Keratinocyte (primary cell): Measurements from ENCODE around the gene RASGRF2. TPM values are rescaled to one million over a fixed set of nuclear protein-coding genes. Genes with fewer than 3 reads are reported as not detected.

ENCODE experiments used
- DNase-seq: peaks from one replicate; pipeline ENCODE4 v3.0.0-alpha.2; 2011; ENCODE audit warnings: low read depth, missing footprints, low spot score
- FAIRE-seq: peaks from 2 replicates; lab custom pipeline; 2011; peaks lifted over from hg19 to GRCh38; lab: Jason Lieb, UNC
- H2AFZ ChIP-seq: 2 replicates; pipeline ENCODE4 v1.6.0; 2012; ENCODE audit warnings: low read length, control low read depth, inconsistent platforms; ENCODE audit not compliant: control insufficient read depth
- H3K27ac ChIP-seq: 2 replicates; pipeline ENCODE4 v1.5.1; 2011; ENCODE audit warnings: low read length; ENCODE audit not compliant: control insufficient read depth, insufficient read depth
- H3K27me3 ChIP-seq: 3 replicates; pipeline ENCODE4 v1.6.0; 2011; ENCODE audit warnings: low read length; ENCODE audit not compliant: control insufficient read depth, insufficient read depth; ENCODE audit errors: extremely low read depth
- H3K36me3 ChIP-seq, 2 experiments: 2 replicates in 1 of 2; 3 replicates in 1 of 2; pipeline ENCODE4 v1.5.1; 2011; ENCODE audit warnings: low read length in 2 of 2, mild to moderate bottlenecking in 1 of 2; ENCODE audit not compliant: control insufficient read depth in 2 of 2, insufficient read depth in 2 of 2; ENCODE audit errors: extremely low read depth in 1 of 2
- H3K4me1 ChIP-seq: 3 replicates; pipeline ENCODE4 v1.5.1; 2011; ENCODE audit warnings: low read length; ENCODE audit not compliant: control insufficient read depth, insufficient read depth; ENCODE audit errors: extremely low read depth
- H3K4me2 ChIP-seq: 3 replicates; pipeline ENCODE4 v1.6.0; 2011; ENCODE audit warnings: low read depth, low read length; ENCODE audit not compliant: control insufficient read depth, insufficient read depth; ENCODE audit errors: extremely low read depth
- H3K4me3 ChIP-seq, 3 experiments: fragments of 200-600 bp in 1 of 3; sonication (generic) in 1 of 3; 2 replicates in 2 of 3; 3 replicates in 1 of 3; pipeline ENCODE4 v1.5.1; 2011 to 2016; ENCODE audit warnings: low read length in 3 of 3, mild to moderate bottlenecking in 3 of 3, control low read depth in 2 of 3, inconsistent platforms in 1 of 3, low read depth in 1 of 3, mixed read lengths in 1 of 3, mixed run types in 1 of 3, moderate library complexity in 1 of 3; ENCODE audit not compliant: control insufficient read depth in 2 of 3, insufficient read depth in 2 of 3; ENCODE audit errors: extremely low read depth in 1 of 3
- H3K79me2 ChIP-seq: 2 replicates; pipeline ENCODE4 v1.6.0; 2012; ENCODE audit warnings: low read length; ENCODE audit not compliant: control insufficient read depth, insufficient read depth
- H3K9ac ChIP-seq: 3 replicates; pipeline ENCODE4 v1.6.0; 2011; ENCODE audit warnings: low read length; ENCODE audit not compliant: control insufficient read depth, insufficient read depth; ENCODE audit errors: extremely low read depth
- H3K9me1 ChIP-seq: 3 replicates; pipeline ENCODE4 v1.6.0; 2011; ENCODE audit warnings: low read length; ENCODE audit not compliant: control insufficient read depth, insufficient read depth; ENCODE audit errors: extremely low read depth
- H3K9me3 ChIP-seq: 2 replicates; pipeline ENCODE4 v1.5.1; 2012; ENCODE audit warnings: low read depth, low read length; ENCODE audit not compliant: control insufficient read depth
- H4K20me1 ChIP-seq: 3 replicates; pipeline ENCODE4 v1.6.0; 2011; ENCODE audit warnings: low read length; ENCODE audit not compliant: control insufficient read depth, insufficient read depth; ENCODE audit errors: extremely low read depth
- EZH2 ChIP-seq: IDR thresholded peaks from one replicate; pipeline ENCODE4 v1.6.1; 2012; ENCODE audit warnings: inconsistent platforms, mild to moderate bottlenecking, low read length, moderate library complexity
- dilution Hi-C: fragments of 300-500 bp; cut with MboI; formaldehyde crosslinking; loops from one replicate; pipeline ENCODE4 v1.7.0; 2020; ENCODE audit warnings: low sequenced_read_pairs; ENCODE audit not compliant: extremely low pct_ligation_motif_present
- polyA plus RNA-seq, 5 experiments: library from polyadenylated mRNA; depleted of rRNA in 3 of 5; stranded (reverse) in 3 of 5; stranded (forward) in 1 of 5; unstranded in 1 of 5; fragments of >200 nt; gene quantifications; 1 replicate in 1 of 5; 2 replicates in 3 of 5; 3 replicates in 1 of 5; pipeline versions ENCODE4 v1.2.1 to v1.2.3, GENCODE V29; 2011 to 2012; ENCODE audit warnings: missing spikeins in 2 of 5, low read depth in 1 of 5, low replicate concordance in 1 of 5
- TF ChIP-seq, protein P1 (sequence below), 3 experiments: IDR thresholded peaks in 1 of 3; conservative IDR thresholded peaks in 1 of 3; optimal IDR thresholded peaks in 1 of 3; 2 replicates in 2 of 3; 3 replicates in 1 of 3; pipeline versions ENCODE3 to v1.5.1; 2011; ENCODE audit warnings: low read length in 3 of 3, mild to moderate bottlenecking in 3 of 3, moderate library complexity in 2 of 3, control low read depth in 1 of 3, inconsistent platforms in 1 of 3; ENCODE audit not compliant: insufficient read depth in 2 of 3; ENCODE audit errors: extremely low read depth in 1 of 3

The RASGRF2 gene
- polyA plus RNA-seq, 1 donor (not counting 4 experiments of a cell fraction or from before 2014, with no cell fraction given), result 0.03 TPM

GRCh38 chr5:80930940-80931339 is 29.2 kb upstream of the RASGRF2 start:
- dilution Hi-C loops, result no loop called here
- H3K27ac ChIP-seq, result no peak overlapping the region
- H2AFZ ChIP-seq, result no peak overlapping the region
- no peaks in the 10 kb centered on the region for H3K79me2 ChIP-seq
- DNase-seq (no peak), FAIRE-seq (no peak)
- H3K4me1 ChIP-seq, result no peaks in the 10 kb centered on the region
- no peak overlapping the region for H3K9ac ChIP-seq
- H3K4me2 ChIP-seq, result no peak overlapping the region
- no peaks in the 10 kb centered on the region for H4K20me1 ChIP-seq
- no peaks in the 10 kb centered on the region for H3K27me3 ChIP-seq
- no peak overlapping the region for H3K4me3 ChIP-seq
- no peaks in the 10 kb centered on the region for H3K9me3 ChIP-seq
- no peak for TF ChIP-seq EZH2
- H3K9me1 ChIP-seq, result no peaks in the 10 kb centered on the region
- H3K36me3 ChIP-seq, result no peaks in the 10 kb centered on the region

DNA sequence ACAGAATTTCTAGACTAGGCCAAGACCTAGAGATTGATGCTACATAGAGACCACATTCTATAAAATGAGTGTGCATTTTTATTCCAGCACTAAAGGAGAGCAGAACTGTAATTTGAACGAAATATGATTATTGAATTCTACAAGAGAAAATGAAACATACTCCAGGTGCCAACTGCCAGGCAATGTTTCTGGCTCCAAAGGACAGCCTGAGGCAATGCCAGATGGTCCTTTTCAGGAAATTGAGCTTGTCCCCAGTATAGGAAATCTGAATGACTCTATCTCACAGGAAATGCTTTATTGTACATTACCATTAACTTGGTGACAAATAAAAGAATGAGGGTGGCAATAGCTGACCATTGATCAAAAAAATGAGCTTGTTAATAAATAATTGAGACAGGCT is 28.8 kb upstream of the RASGRF2 start:
- dilution Hi-C loops, result no loop called here
- H3K27ac ChIP-seq, result no peak overlapping the region
- no peaks in the 10 kb centered on the region for H3K27me3 ChIP-seq
- no peaks in the 10 kb centered on the region for H3K36me3 ChIP-seq
- H3K9me3 ChIP-seq, result no peaks in the 10 kb centered on the region
- no peaks in the 10 kb centered on the region for H3K79me2 ChIP-seq
- no peak overlapping the region for H2AFZ ChIP-seq
- H3K9me1 ChIP-seq, result no peaks in the 10 kb centered on the region
- H3K4me3 ChIP-seq, result no peak overlapping the region
- H3K9ac ChIP-seq, result no peak overlapping the region
- no peak overlapping the region for H3K4me2 ChIP-seq
- no peaks in the 10 kb centered on the region for H3K4me1 ChIP-seq
- TF ChIP-seq, protein P1, sequence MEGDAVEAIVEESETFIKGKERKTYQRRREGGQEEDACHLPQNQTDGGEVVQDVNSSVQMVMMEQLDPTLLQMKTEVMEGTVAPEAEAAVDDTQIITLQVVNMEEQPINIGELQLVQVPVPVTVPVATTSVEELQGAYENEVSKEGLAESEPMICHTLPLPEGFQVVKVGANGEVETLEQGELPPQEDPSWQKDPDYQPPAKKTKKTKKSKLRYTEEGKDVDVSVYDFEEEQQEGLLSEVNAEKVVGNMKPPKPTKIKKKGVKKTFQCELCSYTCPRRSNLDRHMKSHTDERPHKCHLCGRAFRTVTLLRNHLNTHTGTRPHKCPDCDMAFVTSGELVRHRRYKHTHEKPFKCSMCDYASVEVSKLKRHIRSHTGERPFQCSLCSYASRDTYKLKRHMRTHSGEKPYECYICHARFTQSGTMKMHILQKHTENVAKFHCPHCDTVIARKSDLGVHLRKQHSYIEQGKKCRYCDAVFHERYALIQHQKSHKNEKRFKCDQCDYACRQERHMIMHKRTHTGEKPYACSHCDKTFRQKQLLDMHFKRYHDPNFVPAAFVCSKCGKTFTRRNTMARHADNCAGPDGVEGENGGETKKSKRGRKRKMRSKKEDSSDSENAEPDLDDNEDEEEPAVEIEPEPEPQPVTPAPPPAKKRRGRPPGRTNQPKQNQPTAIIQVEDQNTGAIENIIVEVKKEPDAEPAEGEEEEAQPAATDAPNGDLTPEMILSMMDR (optimal IDR thresholded peaks at IDR 0.05 in 1 of 3, IDR thresholded peaks at IDR 0.05 in 1 of 3, conservative IDR thresholded peaks at IDR 0.05 in 1 of 3; ENCODE audit: extremely low read depth in 1 of 3, insufficient read depth in 2 of 3, low read length in 3 of 3), result no peak
- no peak for TF ChIP-seq EZH2
- DNase-seq (no peak), FAIRE-seq (no peak)
- no peaks in the 10 kb centered on the region for H4K20me1 ChIP-seq

- no peak for DNase-seq
- no peaks in the 10 kb centered on the region for H3K4me1 ChIP-seq
These were observed 27.1 kb upstream of the RASGRF2 start for GRCh38 chr5:80933036-80933435.

More at GRCh38 chr5:80933036-80933435, 27.1 kb upstream of the RASGRF2 start:
- no peak overlapping the region for H3K4me2 ChIP-seq
- H3K9me3 ChIP-seq, result no peaks in the 10 kb centered on the region
- TF ChIP-seq EZH2, result no peak
- TF ChIP-seq, protein P1 (optimal IDR thresholded peaks at IDR 0.05 in 1 of 3, IDR thresholded peaks at IDR 0.05 in 1 of 3, conservative IDR thresholded peaks at IDR 0.05 in 1 of 3; ENCODE audit: extremely low read depth in 1 of 3, insufficient read depth in 2 of 3, low read length in 3 of 3), result no peak
- no peak overlapping the region for H2AFZ ChIP-seq
- no peak overlapping the region for H3K4me3 ChIP-seq
- H3K27ac ChIP-seq, result no peak overlapping the region
- H3K36me3 ChIP-seq, result no peaks in the 10 kb centered on the region
- H4K20me1 ChIP-seq, result no peaks in the 10 kb centered on the region
- no peak for FAIRE-seq
- no peaks in the 10 kb centered on the region for H3K9me1 ChIP-seq
- dilution Hi-C loops, result no loop called here
- no peaks in the 10 kb centered on the region for H3K27me3 ChIP-seq
- H3K9ac ChIP-seq, result no peak overlapping the region
- H3K79me2 ChIP-seq, result no peaks in the 10 kb centered on the region
